ENCODE data around the gene OFD1.

The OFD1 gene

GRCh38 chrX:13750204-13750603, 15.7 kb downstream of the OFD1 start:
- DNase-seq (ENCODE audit: low read depth in 2 of 3, low spot score in 1 of 3), result no peak

- no peak for DNase-seq (ENCODE audit: low read depth in 2 of 3, low spot score in 1 of 3)
Measured at GRCh38 chrX:13750812-13751211, 16.3 kb downstream of the OFD1 start.

- DNase-seq (ENCODE audit: low read depth in 2 of 3, low spot score in 1 of 3), result no peak
Measured at GRCh38 chrX:13752141-13752540, 17.6 kb downstream of the OFD1 start.

- DNase-seq (ENCODE audit: low read depth in 2 of 3, low spot score in 1 of 3), result no peak
Measured at GRCh38 chrX:13752646-13753045, 18.1 kb downstream of the OFD1 start.

- DNase-seq (ENCODE audit: low read depth in 2 of 3, low spot score in 1 of 3), result no peak
Measured at GRCh38 chrX:13754765-13755164, 20.2 kb downstream of the OFD1 start.

GRCh38 chrX:13755254-13755653, 20.7 kb downstream of the OFD1 start:
- DNase-seq (ENCODE audit: low read depth in 2 of 3, low spot score in 1 of 3), result no peak

GRCh38 chrX:13756381-13756780, 21.8 kb downstream of the OFD1 start:
- no peak for DNase-seq (ENCODE audit: low read depth in 2 of 3, low spot score in 1 of 3)

- no peak for DNase-seq (ENCODE audit: low read depth in 2 of 3, low spot score in 1 of 3)
Measured at GRCh38 chrX:13759152-13759718, 24.7 kb downstream of the OFD1 start.

- DNase-seq (ENCODE audit: low read depth in 2 of 3, low spot score in 1 of 3), result no peak
Measured at GRCh38 chrX:13760426-13760825, 25.9 kb downstream of the OFD1 start.

GRCh38 chrX:13761606-13762414, 27.3 kb downstream of the OFD1 start:
- DNase-seq (ENCODE audit: low read depth in 2 of 3, low spot score in 1 of 3), result no peak

GRCh38 chrX:13763489-13763888, 28.9 kb downstream of the OFD1 start:
- no peak for DNase-seq (ENCODE audit: low read depth in 2 of 3, low spot score in 1 of 3)

- DNase-seq (ENCODE audit: low read depth in 2 of 3, low spot score in 1 of 3), result no peak
Measured at GRCh38 chrX:13764281-13764680, 29.7 kb downstream of the OFD1 start.

GRCh38 chrX:13764765-13765164, 30.2 kb downstream of the OFD1 start:
- DNase-seq (ENCODE audit: low read depth in 2 of 3, low spot score in 1 of 3), result no peak

GRCh38 chrX:13768939-13769338, 34.4 kb downstream of the OFD1 start:
- no peak for DNase-seq (ENCODE audit: low read depth in 2 of 3, low spot score in 1 of 3)

GRCh38 chrX:13770013-13770535, 35.5 kb downstream of the OFD1 start:
- no peak for DNase-seq (ENCODE audit: low read depth in 2 of 3, low spot score in 1 of 3)

GRCh38 chrX:13774696-13775095, 40.1 kb downstream of the OFD1 start:
- DNase-seq (ENCODE audit: low read depth in 2 of 3, low spot score in 1 of 3), result no peak

GRCh38 chrX:13775837-13776236, 41.3 kb downstream of the OFD1 start:
- DNase-seq (ENCODE audit: low read depth in 2 of 3, low spot score in 1 of 3), result no peak

GRCh38 chrX:13776387-13776786, 41.8 kb downstream of the OFD1 start:
- no peak for DNase-seq (ENCODE audit: low read depth in 2 of 3, low spot score in 1 of 3)

- no peak for DNase-seq (ENCODE audit: low read depth in 2 of 3, low spot score in 1 of 3)
Measured at GRCh38 chrX:13778916-13779315, 44.4 kb downstream of the OFD1 start.

GRCh38 chrX:13780868-13781427, 46.4 kb downstream of the OFD1 start:
- DNase-seq (ENCODE audit: low read depth in 2 of 3, low spot score in 1 of 3), result no peak

- DNase-seq (ENCODE audit: low read depth in 2 of 3, low spot score in 1 of 3), result no peak
Measured at GRCh38 chrX:13786048-13786447, 51.5 kb downstream of the OFD1 start.
